DMS53 (cell line): ENCODE data around the gene NT5DC4.

Experiments
- DNase-seq: peaks from one replicate; lab custom pipeline; 2025; lab: John Stamatoyannopoulos, UW

Gene NT5DC4

GRCh38 chr2:112723995-112724394 is 3.2 kb downstream of the NT5DC4 start:
- no peak for DNase-seq

- peak; percentile 44 for DNase-seq
Measured at GRCh38 chr2:112724591-112725525, 4.0 kb downstream of the NT5DC4 start.

GRCh38 chr2:112725545-112726457 is 5.0 kb downstream of the NT5DC4 start:
- DNase-seq: peak; percentile 52

GRCh38 chr2:112726487-112727190 is 5.8 kb downstream of the NT5DC4 start:
- DNase-seq: peak; percentile 98

- DNase-seq: no peak
Measured at GRCh38 chr2:112727276-112728028, 6.6 kb downstream of the NT5DC4 start.

GRCh38 chr2:112728029-112728362 is 7.2 kb downstream of the NT5DC4 start:
- no peak for DNase-seq

GRCh38 chr2:112728378-112729175 is 7.8 kb downstream of the NT5DC4 start:
- DNase-seq: no peak

- no peak for DNase-seq
Measured at GRCh38 chr2:112730216-112730615, 9.4 kb downstream of the NT5DC4 start.

GRCh38 chr2:112730791-112731190 is 10.0 kb downstream of the NT5DC4 start:
- DNase-seq: no peak

GRCh38 chr2:112731479-112731878 is 10.7 kb downstream of the NT5DC4 start:
- peak; percentile 67 for DNase-seq

- no peak for DNase-seq
Measured at GRCh38 chr2:112733456-112733855, 12.6 kb downstream of the NT5DC4 start.

GRCh38 chr2:112733871-112734270 is 13.1 kb downstream of the NT5DC4 start:
- DNase-seq: no peak

- DNase-seq: peak; percentile 60
Measured at GRCh38 chr2:112737542-112738232, 16.9 kb downstream of the NT5DC4 start.

GRCh38 chr2:112740527-112740926 is 19.7 kb downstream of the NT5DC4 start:
- no peak for DNase-seq

- DNase-seq: peak; percentile 90
Measured at GRCh38 chr2:112749755-112750559, 29.1 kb downstream of the NT5DC4 start.

- no peak for DNase-seq
Measured at GRCh38 chr2:112750560-112750843, 29.7 kb downstream of the NT5DC4 start.

- peak; percentile 28 for DNase-seq
Measured at GRCh38 chr2:112751451-112752197, 30.8 kb downstream of the NT5DC4 start.

- DNase-seq: no peak
Measured at GRCh38 chr2:112752667-112753066, 31.8 kb downstream of the NT5DC4 start.

GRCh38 chr2:112754564-112754963 is 33.7 kb downstream of the NT5DC4 start:
- DNase-seq: no peak
